HEK293 (cell line): ENCODE results near the gene FOXD1.

Experiments used
- CTCF ChIA-PET: fragments of 350-600 bp; formaldehyde crosslinking; extraction: SDS; loops from one replicate; lab custom pipeline; 2021; ENCODE audit warnings: antibody characterized with exemption; lab: Yijun Ruan, JAX
- POLR2A ChIA-PET: fragments of 300-600 bp; formaldehyde crosslinking; extraction: SDS; loops from one replicate; lab custom pipeline; 2020; ENCODE audit warnings: antibody characterized with exemption, inconsistent platforms; lab: Yijun Ruan, JAX
- H3K27ac ChIP-seq: fragments of 200-500 bp; sonication (Bioruptor generic); 2 replicates; pipeline ENCODE4 v1.5.1; 2014; ENCODE audit warnings: low read depth, low read length, control low read depth, inconsistent platforms; ENCODE audit errors: extremely low read depth
- H3K36me3 ChIP-seq, 2 experiments: fragments of 200-500 bp in 1 of 2; sonication (Bioruptor generic) in 1 of 2; 1 replicate in 1 of 2; 2 replicates in 1 of 2; pipeline ENCODE4 v1.5.1; 2014 to 2017; ENCODE audit warnings: inconsistent platforms in 2 of 2, low read length in 2 of 2; ENCODE audit not compliant: control insufficient read depth in 2 of 2, insufficient read depth in 1 of 2
- H3K4me1 ChIP-seq: fragments of 200-500 bp; sonication (Bioruptor generic); 2 replicates; pipeline ENCODE4 v1.5.1; 2014; ENCODE audit warnings: mild to moderate bottlenecking, low read length, inconsistent platforms; ENCODE audit not compliant: control insufficient read depth, insufficient read depth
- H3K4me3 ChIP-seq: 2 replicates; pipeline ENCODE4 v1.5.1; 2011; ENCODE audit warnings: low read depth, mild to moderate bottlenecking, control low read depth, low read length, moderate library complexity
- H3K9me3 ChIP-seq: fragments of 200-500 bp; sonication (Bioruptor generic); 2 replicates; pipeline ENCODE4 v1.5.1; 2014; ENCODE audit warnings: low read depth, low read length, inconsistent platforms; ENCODE audit not compliant: control insufficient read depth, insufficient read depth
- FEZF1 ChIP-seq: fragments of 450-650 bp; formaldehyde crosslinking; IDR thresholded peaks from 2 replicates; pipeline ENCODE4 v1.5.1; 2016; ENCODE audit warnings: missing biosample characterization, missing genetic modification characterization
- GLIS2 ChIP-seq: fragments of 450-650 bp; formaldehyde crosslinking; IDR thresholded peaks from 2 replicates; pipeline ENCODE4 v1.5.1; 2016; ENCODE audit warnings: missing biosample characterization, missing genetic modification characterization
- IKZF3 ChIP-seq: fragments of 450-650 bp; IDR thresholded peaks from 2 replicates; pipeline ENCODE4 v1.5.0; 2018; ENCODE audit warnings: missing biosample characterization, mild to moderate bottlenecking, missing genetic modification characterization, moderate library complexity
- PATZ1 ChIP-seq: fragments of 450-650 bp; formaldehyde crosslinking; IDR thresholded peaks from 2 replicates; pipeline ENCODE4 v1.5.1; 2016; ENCODE audit warnings: missing biosample characterization, missing genetic modification characterization
- PRDM6 ChIP-seq: fragments of 450-650 bp; formaldehyde crosslinking; IDR thresholded peaks from 2 replicates; pipeline ENCODE4 v1.5.1; 2017; ENCODE audit warnings: missing biosample characterization, missing genetic modification characterization
- YY2 ChIP-seq: fragments of 450-650 bp; formaldehyde crosslinking; IDR thresholded peaks from 2 replicates; pipeline ENCODE4 v1.5.1; 2016; ENCODE audit warnings: missing biosample characterization, missing genetic modification characterization
- ZNF184 ChIP-seq: fragments of 450-650 bp; IDR thresholded peaks from 2 replicates; pipeline ENCODE4 v1.5.1; 2018; ENCODE audit warnings: missing biosample characterization, mild to moderate bottlenecking, missing genetic modification characterization
- ZNF433 ChIP-seq: fragments of 450-650 bp; formaldehyde crosslinking; IDR thresholded peaks from 2 replicates; pipeline ENCODE4 v1.5.1; 2016; ENCODE audit warnings: missing biosample characterization, missing genetic modification characterization, low read depth
- ZNF621 ChIP-seq: fragments of 450-650 bp; formaldehyde crosslinking; IDR thresholded peaks from 2 replicates; pipeline ENCODE4 v1.5.1; 2017; ENCODE audit warnings: missing biosample characterization, missing genetic modification characterization
- TF ChIP-seq, protein P1 (sequence below): fragments of 450-650 bp; IDR thresholded peaks from 2 replicates; pipeline ENCODE4 v1.5.1; 2018; ENCODE audit warnings: missing biosample characterization, mild to moderate bottlenecking, missing genetic modification characterization
- TF ChIP-seq, protein P2 (sequence below): fragments of 450-650 bp; formaldehyde crosslinking; IDR thresholded peaks from 2 replicates; pipeline ENCODE4 v1.5.1; 2017; ENCODE audit warnings: missing biosample characterization, mild to moderate bottlenecking, missing genetic modification characterization, moderate library complexity

The FOXD1 gene

DNA sequence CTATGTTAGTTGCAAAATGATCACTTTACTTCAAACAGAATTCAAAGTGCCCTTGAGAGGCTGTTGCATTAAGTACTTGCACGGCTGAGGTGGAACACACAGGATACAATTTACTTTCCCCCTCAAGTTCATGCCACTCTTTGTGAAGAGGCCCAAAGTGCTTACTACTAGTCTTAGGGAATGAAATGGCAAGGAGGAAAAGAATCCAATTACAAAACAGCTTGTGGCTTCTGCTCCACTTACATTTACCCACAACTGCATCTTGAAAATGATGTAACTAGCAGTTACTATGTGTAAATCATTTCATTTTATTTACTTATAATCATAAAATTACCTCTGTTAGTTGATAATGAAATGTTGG, 14.6 kb downstream of the FOXD1 start (continued):
- TF ChIP-seq PATZ1 (tag by site-specific recombination) (no peak), GLIS2 (tag by site-specific recombination) (no peak), PRDM6 (peak; percentile 49; the same call in 1 of the 2 replicates), FEZF1 (tag by site-specific recombination) (peak; percentile 49), ZNF184 (tag by site-specific recombination) (no peak), ZNF621 (no peak), ZNF433 (peak; percentile 14; the same call in 1 of the 2 replicates), IKZF3 (tag by site-specific recombination) (0 out of 2 replicates have a peak, but pooled peaks have one; percentile 24)
- TF ChIP-seq, protein P1, sequence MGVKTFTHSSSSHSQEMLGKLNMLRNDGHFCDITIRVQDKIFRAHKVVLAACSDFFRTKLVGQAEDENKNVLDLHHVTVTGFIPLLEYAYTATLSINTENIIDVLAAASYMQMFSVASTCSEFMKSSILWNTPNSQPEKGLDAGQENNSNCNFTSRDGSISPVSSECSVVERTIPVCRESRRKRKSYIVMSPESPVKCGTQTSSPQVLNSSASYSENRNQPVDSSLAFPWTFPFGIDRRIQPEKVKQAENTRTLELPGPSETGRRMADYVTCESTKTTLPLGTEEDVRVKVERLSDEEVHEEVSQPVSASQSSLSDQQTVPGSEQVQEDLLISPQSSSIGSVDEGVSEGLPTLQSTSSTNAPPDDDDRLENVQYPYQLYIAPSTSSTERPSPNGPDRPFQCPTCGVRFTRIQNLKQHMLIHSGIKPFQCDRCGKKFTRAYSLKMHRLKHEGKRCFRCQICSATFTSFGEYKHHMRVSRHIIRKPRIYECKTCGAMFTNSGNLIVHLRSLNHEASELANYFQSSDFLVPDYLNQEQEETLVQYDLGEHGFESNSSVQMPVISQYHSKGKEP (tag by site-specific recombination), result peak; percentile 62; the same call in 1 of the 2 replicates
- TF ChIP-seq, protein P2, sequence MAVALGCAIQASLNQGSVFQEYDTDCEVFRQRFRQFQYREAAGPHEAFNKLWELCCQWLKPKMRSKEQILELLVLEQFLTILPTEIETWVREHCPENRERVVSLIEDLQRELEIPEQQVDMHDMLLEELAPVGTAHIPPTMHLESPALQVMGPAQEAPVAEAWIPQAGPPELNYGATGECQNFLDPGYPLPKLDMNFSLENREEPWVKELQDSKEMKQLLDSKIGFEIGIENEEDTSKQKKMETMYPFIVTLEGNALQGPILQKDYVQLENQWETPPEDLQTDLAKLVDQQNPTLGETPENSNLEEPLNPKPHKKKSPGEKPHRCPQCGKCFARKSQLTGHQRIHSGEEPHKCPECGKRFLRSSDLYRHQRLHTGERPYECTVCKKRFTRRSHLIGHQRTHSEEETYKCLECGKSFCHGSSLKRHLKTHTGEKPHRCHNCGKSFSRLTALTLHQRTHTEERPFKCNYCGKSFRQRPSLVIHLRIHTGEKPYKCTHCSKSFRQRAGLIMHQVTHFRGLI (tag by site-specific recombination), result peak; percentile 27; the same call in 1 of the 2 replicates

DNA sequence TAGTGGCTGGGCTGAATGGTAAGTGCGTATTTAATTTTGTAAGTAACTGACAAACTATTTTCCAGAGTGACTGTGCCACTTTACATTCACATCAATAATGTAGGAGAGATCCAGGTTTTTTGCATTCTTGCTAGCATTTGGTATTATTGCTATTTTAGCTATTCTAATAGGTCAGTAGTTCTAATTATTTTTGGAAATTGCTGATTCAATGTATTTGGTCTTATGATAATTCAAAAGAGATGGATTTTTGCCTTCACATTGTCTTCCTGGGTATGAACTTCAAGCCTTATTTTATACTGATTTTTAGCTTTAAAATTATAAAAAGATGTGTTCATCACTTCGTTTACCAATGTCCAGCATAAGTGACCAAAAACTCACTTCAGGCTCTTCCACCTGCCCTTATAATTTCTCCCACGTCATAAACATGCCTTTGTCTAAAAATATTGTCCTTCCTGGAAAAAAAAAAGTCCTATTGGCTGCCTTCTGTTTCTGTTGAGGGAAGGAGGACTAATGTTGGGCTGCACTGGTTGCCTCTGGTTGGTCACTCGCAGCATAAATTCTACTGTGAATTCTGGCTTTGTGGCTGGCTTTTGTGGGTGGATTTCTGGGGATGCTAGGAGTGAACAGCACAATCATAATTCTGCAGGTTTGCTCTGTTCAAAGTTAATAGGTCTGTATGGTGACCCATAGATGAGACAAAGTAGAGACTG, 15.2 kb downstream of the FOXD1 start:
- H3K27ac ChIP-seq, result peak overlapping the region; percentile 17; the same call in 1 of the 2 replicates
- CTCF ChIA-PET, result interaction anchor here (1.0 to 1.8 kb wide), 4 partner anchors 12 to 217 kb away, joined by 3 to 7 read pairs (median 4); no protein-coding TSS in a partner anchor
- H3K36me3 ChIP-seq, result no peaks in the 10 kb centered on the region

More for the DNA sequence above, 15.2 kb downstream of the FOXD1 start:
- TF ChIP-seq, protein P2 (tag by site-specific recombination), result peak; percentile 94
- TF ChIP-seq YY2, result no peak
- Histone ChIP-seq H3K4me1 (peaks cover 29% of the 10 kb centered on the region), H3K4me3 (no peak overlapping the region), H3K9me3 (no peaks in the 10 kb centered on the region)
- POLR2A ChIA-PET, result interaction anchor here (0.7 to 1.0 kb wide), 2 partner anchors 9 to 15 kb away, joined by 3 to 7 read pairs; partner anchors contain the start of gene FOXD1
